BE2C (cell line): ENCODE data around the gene PLCXD1.

ENCODE experiments used
- DNase-seq: peaks from one replicate; pipeline ENCODE4 v3.0.0-alpha.2; 2020
- H3K27me3 ChIP-seq: fragments of 250-450 bp; sonication (Bioruptor Pico); 2 replicates; pipeline ENCODE4 v1.5.1; 2020; ENCODE audit warnings: mild to moderate bottlenecking
- H3K36me3 ChIP-seq: fragments of 250-450 bp; sonication (Bioruptor Pico); 2 replicates; pipeline ENCODE4 v1.5.1; 2020; ENCODE audit warnings: mild to moderate bottlenecking
- H3K4me1 ChIP-seq: fragments of 250-450 bp; sonication (Bioruptor Pico); 2 replicates; pipeline ENCODE4 v1.5.1; 2020
- H3K4me3 ChIP-seq: 2 replicates; pipeline ENCODE4 v1.5.1; 2011; ENCODE audit warnings: low read depth, low read length
- H3K9me3 ChIP-seq: fragments of 250-450 bp; sonication (Bioruptor Pico); 2 replicates; pipeline ENCODE4 v1.5.1; 2020
- TF ChIP-seq, protein P1 (sequence below): IDR thresholded peaks from 2 replicates; pipeline ENCODE4 v1.5.1; 2012; ENCODE audit warnings: mild to moderate bottlenecking, low read depth, low read length

The PLCXD1 gene

GRCh38 chrX:335758-336155, 54.6 kb downstream of the PLCXD1 start:
- TF ChIP-seq, protein P1, sequence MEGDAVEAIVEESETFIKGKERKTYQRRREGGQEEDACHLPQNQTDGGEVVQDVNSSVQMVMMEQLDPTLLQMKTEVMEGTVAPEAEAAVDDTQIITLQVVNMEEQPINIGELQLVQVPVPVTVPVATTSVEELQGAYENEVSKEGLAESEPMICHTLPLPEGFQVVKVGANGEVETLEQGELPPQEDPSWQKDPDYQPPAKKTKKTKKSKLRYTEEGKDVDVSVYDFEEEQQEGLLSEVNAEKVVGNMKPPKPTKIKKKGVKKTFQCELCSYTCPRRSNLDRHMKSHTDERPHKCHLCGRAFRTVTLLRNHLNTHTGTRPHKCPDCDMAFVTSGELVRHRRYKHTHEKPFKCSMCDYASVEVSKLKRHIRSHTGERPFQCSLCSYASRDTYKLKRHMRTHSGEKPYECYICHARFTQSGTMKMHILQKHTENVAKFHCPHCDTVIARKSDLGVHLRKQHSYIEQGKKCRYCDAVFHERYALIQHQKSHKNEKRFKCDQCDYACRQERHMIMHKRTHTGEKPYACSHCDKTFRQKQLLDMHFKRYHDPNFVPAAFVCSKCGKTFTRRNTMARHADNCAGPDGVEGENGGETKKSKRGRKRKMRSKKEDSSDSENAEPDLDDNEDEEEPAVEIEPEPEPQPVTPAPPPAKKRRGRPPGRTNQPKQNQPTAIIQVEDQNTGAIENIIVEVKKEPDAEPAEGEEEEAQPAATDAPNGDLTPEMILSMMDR = no peak
- H3K36me3 ChIP-seq = no peaks in the 10 kb centered on the region
- no peak for DNase-seq
- H3K4me1 ChIP-seq = no peaks in the 10 kb centered on the region
- H3K9me3 ChIP-seq = no peaks in the 10 kb centered on the region
- no peaks in the 10 kb centered on the region for H3K27me3 ChIP-seq
- no peak overlapping the region for H3K4me3 ChIP-seq

DNA sequence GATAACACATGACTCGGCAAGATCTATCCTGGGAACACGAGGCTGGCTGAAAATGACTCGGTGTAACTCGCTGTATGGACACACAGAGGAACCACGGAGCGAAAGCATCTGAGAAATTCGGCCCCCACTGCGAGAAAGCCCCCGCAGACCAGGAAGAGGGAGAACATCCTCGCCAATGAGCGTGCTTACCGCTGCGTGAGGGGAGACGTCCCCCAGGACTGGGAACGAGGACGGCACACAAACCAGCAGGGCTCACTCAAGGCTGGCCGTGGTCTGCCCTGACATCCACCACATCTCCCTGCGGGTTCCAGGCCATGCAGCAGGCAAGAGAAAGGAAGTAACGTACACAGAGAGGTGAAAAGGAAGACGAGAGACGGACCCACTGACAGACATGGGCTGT, 55.0 kb downstream of the PLCXD1 start:
- Histone ChIP-seq H3K36me3 (no peaks in the 10 kb centered on the region), H3K27me3 (no peaks in the 10 kb centered on the region), H3K4me3 (no peak overlapping the region), H3K4me1 (no peaks in the 10 kb centered on the region), H3K9me3 (no peaks in the 10 kb centered on the region)
- TF ChIP-seq, protein P1 = no peak
- DNase-seq = no peak

DNA sequence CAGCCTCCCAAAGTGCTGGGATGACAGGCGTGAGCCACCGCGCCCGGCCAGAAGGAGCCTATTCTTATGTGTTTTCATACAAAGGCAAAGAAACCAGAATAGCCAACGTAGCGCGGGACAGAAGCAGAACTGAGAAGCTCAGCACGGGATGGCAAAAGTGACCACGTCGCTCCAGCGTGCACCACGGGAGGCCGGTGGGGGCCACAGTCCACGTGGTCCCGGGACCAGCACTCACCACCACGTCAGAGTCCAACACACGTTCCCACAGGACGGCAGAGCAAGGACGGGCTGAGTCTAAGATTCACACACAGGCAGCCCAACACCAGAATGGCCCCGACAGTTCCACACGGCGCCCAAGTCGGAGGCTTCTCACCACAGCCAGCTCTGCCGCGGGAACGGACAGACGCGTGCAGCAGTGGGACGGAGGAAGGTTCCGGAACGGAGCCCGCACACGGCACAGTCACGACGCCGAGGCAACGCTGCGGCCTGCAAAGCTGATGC, 56.2 kb downstream of the PLCXD1 start:
- DNase-seq = no peak
- TF ChIP-seq, protein P1 = no peak
- Histone ChIP-seq H3K9me3 (no peaks in the 10 kb centered on the region), H3K36me3 (no peaks in the 10 kb centered on the region), H3K4me3 (no peak overlapping the region), H3K4me1 (no peaks in the 10 kb centered on the region), H3K27me3 (no peaks in the 10 kb centered on the region)

DNA sequence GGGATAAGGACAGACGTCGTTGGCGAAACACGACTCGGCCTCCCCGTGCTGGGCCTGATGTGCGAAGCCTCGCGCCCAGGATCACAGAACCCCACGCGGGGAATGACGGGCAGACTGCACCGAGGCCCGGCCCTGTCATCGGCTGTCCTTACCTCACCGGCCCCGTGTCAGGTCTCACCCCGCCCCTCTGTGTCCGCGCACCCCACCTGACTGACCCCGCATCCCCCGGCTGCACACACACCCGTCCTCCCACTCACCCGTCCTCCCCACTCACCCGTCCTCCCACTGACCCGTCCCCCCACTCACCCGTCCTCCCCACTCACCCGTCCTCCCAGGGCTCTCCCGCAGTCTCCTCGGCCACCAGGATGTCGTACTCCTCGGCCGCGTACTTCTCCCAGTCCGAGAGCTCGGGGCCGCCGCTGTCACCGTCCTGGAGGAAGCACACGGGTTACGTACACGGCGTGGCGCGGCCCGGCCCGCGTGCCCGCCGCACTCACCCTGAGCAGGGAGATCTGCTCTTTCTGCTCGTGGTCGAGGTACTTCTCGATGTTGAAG, 57.2 kb downstream of the PLCXD1 start:
- no peaks in the 10 kb centered on the region for H3K36me3 ChIP-seq

GRCh38 chrX:338836-339400, 57.7 kb downstream of the PLCXD1 start:
- DNase-seq = no peak
- no peaks in the 10 kb centered on the region for H3K4me1 ChIP-seq
- no peak overlapping the region for H3K4me3 ChIP-seq
- H3K9me3 ChIP-seq = no peaks in the 10 kb centered on the region
- no peaks in the 10 kb centered on the region for H3K36me3 ChIP-seq
- no peaks in the 10 kb centered on the region for H3K27me3 ChIP-seq
- TF ChIP-seq, protein P1 = no peak

More for the DNA sequence above, 57.2 kb downstream of the PLCXD1 start:
- Histone ChIP-seq H3K4me3 (no peak overlapping the region), H3K4me1 (no peaks in the 10 kb centered on the region), H3K27me3 (no peaks in the 10 kb centered on the region), H3K9me3 (no peaks in the 10 kb centered on the region)
- TF ChIP-seq, protein P1 = no peak
- DNase-seq = no peak

GRCh38 chrX:340121-340520, 58.9 kb downstream of the PLCXD1 start:
- Histone ChIP-seq H3K36me3 (no peaks in the 10 kb centered on the region), H3K27me3 (no peaks in the 10 kb centered on the region), H3K9me3 (no peaks in the 10 kb centered on the region), H3K4me1 (no peaks in the 10 kb centered on the region), H3K4me3 (no peak overlapping the region)
- no peak for DNase-seq
- TF ChIP-seq, protein P1 = no peak
